Neural progenitor cell (in vitro differentiated cells): ENCODE results near the gene PLEKHG1. TPM values are rescaled to one million over a fixed set of nuclear protein-coding genes. Genes with fewer than 3 reads are reported as not detected.

ENCODE experiments used
- DNase-seq: peaks from one replicate; pipeline ENCODE4 v3.0.0-alpha.2; 2016; ENCODE audit warnings: low spot score
- H2AFZ ChIP-seq: fragments of 200-600 bp; sonication (generic); replicated peaks from 2 replicates; pipeline ENCODE4 v1.6.1; 2016; ENCODE audit warnings: antibody characterized with exemption
- H3F3A ChIP-seq: fragments of 200-600 bp; sonication (generic); 2 replicates; pipeline ENCODE4 v1.6.1; 2016; ENCODE audit warnings: antibody characterized with exemption, low read depth
- H3K27ac ChIP-seq: fragments of 200-600 bp; sonication (generic); 2 replicates; pipeline ENCODE4 v1.5.1; 2016; ENCODE audit warnings: mild to moderate bottlenecking
- H3K27me3 ChIP-seq: fragments of 200-600 bp; sonication (generic); 2 replicates; pipeline ENCODE4 v1.6.1; 2016; ENCODE audit warnings: mild to moderate bottlenecking, moderate library complexity
- H3K36me3 ChIP-seq: fragments of 200-600 bp; sonication (generic); 2 replicates; pipeline ENCODE4 v1.5.1; 2016
- H3K4me1 ChIP-seq: fragments of 200-600 bp; sonication (generic); 2 replicates; pipeline ENCODE4 v1.6.1; 2016; ENCODE audit warnings: mixed run types
- H3K4me2 ChIP-seq: fragments of 200-600 bp; sonication (generic); 2 replicates; pipeline ENCODE4 v1.6.1; 2016
- H3K4me3 ChIP-seq: fragments of 200-600 bp; sonication (generic); 2 replicates; pipeline ENCODE4 v1.5.1; 2016
- H3K79me2 ChIP-seq: fragments of 200-600 bp; sonication (generic); 2 replicates; pipeline ENCODE4 v1.6.1; 2016; ENCODE audit warnings: low read depth
- H3K9ac ChIP-seq: fragments of 200-600 bp; sonication (generic); 2 replicates; pipeline ENCODE4 v1.6.1; 2016
- H3K9me3 ChIP-seq: fragments of 200-600 bp; sonication (generic); 2 replicates; pipeline ENCODE4 v1.5.1; 2016; ENCODE audit warnings: low read depth
- H4K20me1 ChIP-seq: fragments of 200-600 bp; sonication (generic); 2 replicates; pipeline ENCODE4 v1.6.1; 2016; ENCODE audit warnings: low read depth
- H3K27ac Mint-ChIP-seq: 3 replicates; pipeline ENCODE4 v1.8.0; 2021; ENCODE audit warnings: mixed read lengths
- H3K27me3 Mint-ChIP-seq: 2 replicates; pipeline ENCODE4 v1.8.0; 2022; ENCODE audit warnings: low read depth, mild to moderate bottlenecking, inconsistent platforms, moderate library complexity, mixed read lengths; ENCODE audit not compliant: insufficient read depth
- H3K36me3 Mint-ChIP-seq: 3 replicates; pipeline ENCODE4 v1.8.0; 2021; ENCODE audit warnings: mixed read lengths
- H3K4me1 Mint-ChIP-seq: 3 replicates; pipeline ENCODE4 v1.8.0; 2021; ENCODE audit warnings: mixed read lengths
- H3K4me3 Mint-ChIP-seq: 3 replicates; pipeline ENCODE4 v1.8.0; 2021; ENCODE audit warnings: mild to moderate bottlenecking, moderate library complexity, mixed read lengths
- H3K9me3 Mint-ChIP-seq: 3 replicates; pipeline ENCODE4 v1.8.0; 2020; ENCODE audit warnings: mixed read lengths
- EZH2 ChIP-seq: fragments of 200-600 bp; sonication (generic); IDR thresholded peaks from 2 replicates; pipeline ENCODE4 v1.6.1; 2017; ENCODE audit warnings: antibody characterized with exemption, mild to moderate bottlenecking, moderate library complexity
- EZH2phosphoT487 ChIP-seq: fragments of 200-600 bp; sonication (generic); IDR thresholded peaks from 2 replicates; pipeline ENCODE4 v1.6.1; 2017; ENCODE audit warnings: antibody characterized with exemption
- total RNA-seq: library from RNA; depleted of rRNA; stranded (reverse); fragments of >200 nt; gene quantifications from 2 replicates; pipeline ENCODE4 v1.2.3, GENCODE V29; 2015; ENCODE audit warnings: low replicate concordance
- TF ChIP-seq, protein P1 (sequence below): fragments of 200-600 bp; sonication (generic); IDR thresholded peaks from 2 replicates; pipeline ENCODE4 v1.5.1; 2017; ENCODE audit warnings: antibody characterized with exemption, mild to moderate bottlenecking

PLEKHG1 gene
- total RNA-seq, 1 donor from 2014 or later: 4.7 TPM

DNA sequence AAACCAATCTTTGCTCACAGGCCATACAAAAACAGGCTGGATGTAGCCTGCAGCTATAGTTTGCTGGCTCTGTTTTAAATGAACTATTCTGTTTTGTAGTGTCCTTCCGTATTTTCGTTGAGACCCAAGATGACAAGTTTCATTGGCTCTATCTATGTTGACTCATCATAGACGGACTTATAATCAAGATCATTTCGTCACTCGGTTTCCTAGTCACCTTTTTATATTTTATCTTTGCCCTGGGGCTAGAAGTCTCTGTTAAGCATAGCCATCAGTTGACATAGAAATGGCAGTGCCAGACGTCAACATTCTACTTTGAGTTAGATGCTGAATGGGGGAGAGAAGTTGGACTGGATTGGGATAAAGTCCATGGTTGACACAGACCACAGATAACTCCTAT, 4.8 kb downstream of the PLEKHG1 start:
- no peak for DNase-seq
- Histone ChIP-seq H3K9me3 (no peaks in the 10 kb centered on the region), H3K9ac (no peak overlapping the region), H3K27me3 (peaks cover 50% of the 10 kb centered on the region), H3K27ac (no peak overlapping the region), H2AFZ (no peak overlapping the region), H3K4me1 (peaks cover 7% of the 10 kb centered on the region), H3K79me2 (no peaks in the 10 kb centered on the region), H3K36me3 (no peaks in the 10 kb centered on the region), H3F3A (peaks cover 14% of the 10 kb centered on the region), H3K4me2 (no peak overlapping the region), H3K4me3 (no peak overlapping the region), H4K20me1 (peaks cover 6% of the 10 kb centered on the region)
- Mint-ChIP-seq H3K27me3 (no peaks in the 10 kb centered on the region), H3K4me3 (no peak overlapping the region), H3K36me3 (peaks cover 18% of the 10 kb centered on the region), H3K9me3 (no peaks in the 10 kb centered on the region), H3K4me1 (peaks cover 33% of the 10 kb centered on the region), H3K27ac (no peak overlapping the region)
- TF ChIP-seq, protein P1, sequence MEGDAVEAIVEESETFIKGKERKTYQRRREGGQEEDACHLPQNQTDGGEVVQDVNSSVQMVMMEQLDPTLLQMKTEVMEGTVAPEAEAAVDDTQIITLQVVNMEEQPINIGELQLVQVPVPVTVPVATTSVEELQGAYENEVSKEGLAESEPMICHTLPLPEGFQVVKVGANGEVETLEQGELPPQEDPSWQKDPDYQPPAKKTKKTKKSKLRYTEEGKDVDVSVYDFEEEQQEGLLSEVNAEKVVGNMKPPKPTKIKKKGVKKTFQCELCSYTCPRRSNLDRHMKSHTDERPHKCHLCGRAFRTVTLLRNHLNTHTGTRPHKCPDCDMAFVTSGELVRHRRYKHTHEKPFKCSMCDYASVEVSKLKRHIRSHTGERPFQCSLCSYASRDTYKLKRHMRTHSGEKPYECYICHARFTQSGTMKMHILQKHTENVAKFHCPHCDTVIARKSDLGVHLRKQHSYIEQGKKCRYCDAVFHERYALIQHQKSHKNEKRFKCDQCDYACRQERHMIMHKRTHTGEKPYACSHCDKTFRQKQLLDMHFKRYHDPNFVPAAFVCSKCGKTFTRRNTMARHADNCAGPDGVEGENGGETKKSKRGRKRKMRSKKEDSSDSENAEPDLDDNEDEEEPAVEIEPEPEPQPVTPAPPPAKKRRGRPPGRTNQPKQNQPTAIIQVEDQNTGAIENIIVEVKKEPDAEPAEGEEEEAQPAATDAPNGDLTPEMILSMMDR: no peak
- TF ChIP-seq EZH2phosphoT487 (no peak), EZH2 (no peak)

DNA sequence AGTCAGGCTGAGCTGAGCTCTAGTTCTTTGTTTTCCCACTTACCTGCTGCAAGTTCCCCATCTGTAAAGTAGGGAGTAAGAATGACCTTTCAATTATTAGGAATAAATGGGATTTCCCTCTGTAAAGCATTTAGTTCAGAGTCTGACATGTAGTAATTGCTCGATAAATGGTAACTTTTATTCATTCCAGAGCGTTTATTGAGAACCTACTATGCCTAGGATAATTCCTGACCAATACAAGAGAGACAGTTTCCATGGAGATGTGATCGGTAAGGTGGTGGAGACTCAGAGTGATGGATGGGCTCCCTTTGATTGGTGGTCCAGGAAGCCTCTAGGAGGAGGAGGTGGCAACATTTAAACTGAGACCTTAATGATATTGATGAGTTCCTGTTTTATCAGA, 5.6 kb downstream of the PLEKHG1 start:
- Histone ChIP-seq H3K9me3 (no peaks in the 10 kb centered on the region), H3K27me3 (peaks cover 41% of the 10 kb centered on the region), H3K4me1 (peaks cover 7% of the 10 kb centered on the region), H4K20me1 (peaks cover 6% of the 10 kb centered on the region), H2AFZ (no peak overlapping the region), H3K4me2 (no peak overlapping the region), H3K4me3 (no peak overlapping the region), H3K27ac (no peak overlapping the region), H3K79me2 (no peaks in the 10 kb centered on the region), H3F3A (peaks cover 11% of the 10 kb centered on the region), H3K36me3 (no peaks in the 10 kb centered on the region), H3K9ac (no peak overlapping the region)
- H3K4me3 Mint-ChIP-seq: no peak overlapping the region
- TF ChIP-seq EZH2 (no peak), EZH2phosphoT487 (no peak)
- TF ChIP-seq, protein P1: no peak
- no peaks in the 10 kb centered on the region for H3K9me3 Mint-ChIP-seq
- no peak overlapping the region for H3K27ac Mint-ChIP-seq
- H3K27me3 Mint-ChIP-seq: no peaks in the 10 kb centered on the region
- DNase-seq: no peak
- peaks cover 19% of the 10 kb centered on the region for H3K36me3 Mint-ChIP-seq
- H3K4me1 Mint-ChIP-seq: peaks cover 31% of the 10 kb centered on the region

DNA sequence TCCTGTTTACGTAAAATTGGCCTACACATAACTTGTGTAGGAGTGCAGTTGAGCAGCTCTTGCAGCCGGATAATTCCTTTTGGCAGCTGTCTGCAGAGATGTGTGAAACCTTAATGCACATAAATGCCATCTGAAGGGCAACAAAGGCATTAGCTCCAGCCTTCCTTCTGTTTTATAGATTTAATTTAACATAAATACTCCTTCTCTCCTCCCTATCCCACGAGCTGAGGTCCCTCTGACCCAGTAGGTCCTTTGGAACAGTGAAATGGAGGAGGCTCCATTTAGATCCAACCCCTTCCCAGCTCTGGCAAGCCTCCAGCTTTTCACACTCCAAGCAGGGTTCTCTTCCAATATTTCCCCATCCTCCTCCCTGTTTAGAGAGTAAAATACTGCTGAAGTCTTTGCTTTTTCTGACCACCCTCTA, 6.5 kb downstream of the PLEKHG1 start:
- Mint-ChIP-seq H3K27me3 (no peaks in the 10 kb centered on the region), H3K27ac (no peak overlapping the region)

More for the DNA sequence above, 6.5 kb downstream of the PLEKHG1 start:
- Mint-ChIP-seq H3K36me3 (peaks cover 20% of the 10 kb centered on the region), H3K9me3 (no peaks in the 10 kb centered on the region), H3K4me1 (peaks cover 25% of the 10 kb centered on the region), H3K4me3 (no peak overlapping the region)
- H3K4me1 ChIP-seq: peaks cover 3% of the 10 kb centered on the region
- no peak overlapping the region for H3K4me2 ChIP-seq
- H3K79me2 ChIP-seq: no peaks in the 10 kb centered on the region
- no peak for DNase-seq
- no peaks in the 10 kb centered on the region for H3K9me3 ChIP-seq
- H3K9ac ChIP-seq: no peak overlapping the region
- H3K27me3 ChIP-seq: peaks cover 36% of the 10 kb centered on the region
- peaks cover 4% of the 10 kb centered on the region for H4K20me1 ChIP-seq
- no peak overlapping the region for H2AFZ ChIP-seq
- H3K27ac ChIP-seq: no peak overlapping the region
- no peaks in the 10 kb centered on the region for H3K36me3 ChIP-seq
- TF ChIP-seq EZH2phosphoT487: no peak
- no peak for TF ChIP-seq EZH2
- TF ChIP-seq, protein P1: no peak
- H3K4me3 ChIP-seq: no peak overlapping the region
- peaks cover 3% of the 10 kb centered on the region for H3F3A ChIP-seq
